Measurements from ENCODE around the gene CWH43. TPM values are rescaled to one million over a fixed set of nuclear protein-coding genes. Genes with fewer than 3 reads are reported as not detected.
"Not testable (repeated sequence)": the region's sequence is repeated elsewhere in the genome, so short reads cannot be mapped to it uniquely, and the experiment has no call there.

CWH43 gene
- total RNA-seq, 1 experiment from 2014 or later = not detected

DNA sequence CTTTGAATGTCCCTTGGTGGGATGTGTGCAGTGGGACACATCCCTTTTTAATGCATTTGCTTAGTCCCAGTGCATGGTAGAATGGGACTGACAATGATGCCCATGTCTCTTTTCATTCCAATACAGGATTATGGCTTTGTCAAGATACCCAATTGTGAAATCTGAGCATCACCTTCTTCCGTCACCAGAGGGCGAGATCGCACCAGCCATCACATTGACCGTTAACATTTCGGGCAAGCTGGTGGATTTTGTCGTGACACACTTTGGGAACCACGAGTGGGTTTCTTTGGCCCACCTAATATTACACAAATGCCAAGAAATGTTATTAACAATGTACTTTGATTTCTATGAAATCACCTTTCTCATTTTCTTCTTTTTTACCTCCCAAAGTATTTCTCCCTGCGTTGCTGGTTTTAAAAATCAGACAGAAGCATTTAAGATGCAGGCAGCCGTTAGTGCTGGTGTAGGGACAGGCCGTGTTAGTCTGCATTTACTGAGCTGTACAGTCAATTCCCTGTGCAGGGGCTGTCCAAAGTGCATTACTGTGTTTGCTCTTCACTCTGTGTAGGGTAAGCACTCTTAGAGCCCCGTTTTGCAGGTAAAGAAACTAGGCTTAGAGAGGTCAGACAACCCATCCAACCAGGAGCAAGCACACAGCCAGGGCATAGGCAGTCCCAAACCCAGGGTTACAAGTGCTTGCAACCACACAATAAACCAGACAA lies 46.5 kb downstream of the CWH43 start:
- DNase-seq = peak; percentile 6
- Histone ChIP-seq H3K27me3 (no peaks in the 10 kb centered on the region), H3K4me3 (no peak overlapping the region), H3K9me3 (no peaks in the 10 kb centered on the region), H3K36me3 (no peaks in the 10 kb centered on the region)

DNA sequence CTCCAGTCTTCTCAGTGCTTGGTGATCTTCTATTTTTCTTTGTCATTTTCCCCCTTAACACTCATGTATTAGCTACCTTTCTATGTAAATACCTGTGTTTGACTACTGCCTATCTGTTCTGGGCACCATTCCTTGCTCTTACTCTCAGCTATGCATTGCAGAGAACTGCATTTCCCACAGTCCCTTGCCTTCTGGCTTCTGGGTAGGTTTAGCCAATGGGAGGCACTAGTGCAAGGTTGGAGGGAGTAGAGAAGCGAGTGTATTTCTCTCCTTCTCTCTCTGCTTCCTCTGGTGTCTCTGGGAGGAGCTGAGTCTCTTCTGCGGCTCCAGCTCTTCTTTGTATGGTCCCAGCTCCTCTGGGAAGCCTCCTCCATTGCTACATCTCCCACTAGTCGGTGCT lies 50.5 kb downstream of the CWH43 start:
- Histone ChIP-seq H3K4me3 (no peak overlapping the region), H3K9me3 (no peaks in the 10 kb centered on the region), H3K27me3 (no peaks in the 10 kb centered on the region), H3K36me3 (no peaks in the 10 kb centered on the region)
- no peak for DNase-seq

DNA sequence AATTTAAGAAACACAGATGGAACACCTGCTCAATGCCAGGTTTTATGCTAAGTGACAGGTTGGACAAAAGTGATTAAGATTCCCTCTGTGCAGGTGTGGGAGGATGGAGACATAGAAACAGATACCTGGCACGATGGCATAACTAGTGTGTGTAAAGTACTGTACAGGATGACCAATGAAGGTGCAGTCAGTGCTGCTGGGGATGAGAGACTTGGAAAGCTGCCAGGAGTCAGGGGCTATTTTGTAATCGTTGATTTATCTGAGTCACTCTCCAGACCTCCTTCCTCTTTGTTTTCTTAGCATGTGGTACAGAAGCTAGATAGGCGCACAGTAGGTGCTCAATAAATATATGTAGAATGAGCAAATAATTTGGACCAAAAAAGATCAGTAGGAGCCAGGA lies 58.2 kb downstream of the CWH43 start:
- DNase-seq = peak; percentile 2
- no peaks in the 10 kb centered on the region for H3K27me3 ChIP-seq
- H3K9me3 ChIP-seq = no peaks in the 10 kb centered on the region
- no peak overlapping the region for H3K4me3 ChIP-seq
- no peaks in the 10 kb centered on the region for H3K36me3 ChIP-seq

DNA sequence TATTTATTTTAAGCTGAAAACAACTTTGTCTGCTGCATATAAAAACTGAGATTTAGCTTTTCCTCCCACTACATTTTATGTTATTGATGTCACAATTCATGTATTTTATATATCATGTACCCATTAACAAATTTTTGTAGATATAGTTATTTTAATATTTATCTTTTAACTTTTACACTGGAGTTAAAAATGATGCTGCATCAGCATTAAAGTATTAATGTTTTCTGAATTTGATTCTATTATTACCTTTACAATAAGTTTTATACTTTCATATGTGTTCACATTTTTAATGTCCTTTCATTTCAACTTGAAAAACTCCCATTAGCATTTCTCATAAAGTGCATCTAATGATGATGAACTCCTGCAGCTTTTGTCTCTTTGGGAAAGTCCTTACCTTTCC lies 72.2 kb downstream of the CWH43 start:
- Histone ChIP-seq H3K9me3 (no peaks in the 10 kb centered on the region), H3K4me3 (no peak overlapping the region), H3K27me3 (no peaks in the 10 kb centered on the region), H3K36me3 (no peaks in the 10 kb centered on the region)
- no peak for DNase-seq

DNA sequence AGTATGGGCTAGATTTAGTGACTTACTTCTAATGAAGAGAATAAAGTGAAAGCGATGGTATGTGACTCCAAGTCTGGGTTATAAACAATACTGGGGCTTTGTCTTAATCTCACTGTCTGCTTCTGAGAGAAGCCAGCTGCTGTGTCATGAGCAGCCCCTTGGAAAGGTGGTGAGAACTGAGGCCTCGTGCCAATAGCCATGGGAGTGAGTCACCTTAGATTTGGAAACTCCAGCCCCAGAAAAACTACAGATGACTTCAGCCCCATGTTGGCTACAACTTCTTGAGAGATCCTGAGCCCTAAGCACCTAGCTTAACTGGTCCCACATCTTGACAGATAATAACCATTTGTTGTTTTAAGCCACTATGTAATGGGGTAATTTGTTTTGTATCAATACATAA lies 77.6 kb downstream of the CWH43 start:
- Histone ChIP-seq H3K36me3 (no peaks in the 10 kb centered on the region), H3K4me3 (no peak overlapping the region), H3K9me3 (no peaks in the 10 kb centered on the region), H3K27me3 (no peaks in the 10 kb centered on the region)
- DNase-seq = peak; percentile 73

DNA sequence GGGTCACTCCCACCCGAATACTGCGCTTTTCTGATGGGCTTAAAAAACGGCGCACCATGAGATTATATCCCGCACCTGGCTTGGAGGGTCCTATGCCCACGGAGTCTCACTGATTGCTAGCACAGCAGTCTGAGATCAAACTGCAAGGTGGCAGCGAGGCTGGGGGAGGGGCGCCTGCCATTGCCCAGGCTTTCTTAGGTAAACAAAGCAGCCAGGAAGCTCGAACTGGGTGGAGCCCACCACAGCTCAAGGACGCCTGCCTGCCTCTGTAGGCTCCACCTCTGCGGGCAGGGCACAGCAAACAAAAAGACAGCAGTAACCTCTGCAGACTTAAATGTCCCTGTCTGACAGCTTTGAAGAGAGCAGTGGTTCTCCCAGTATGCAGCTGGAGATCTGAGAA lies 86.1 kb downstream of the CWH43 start:
- H3K4me3 ChIP-seq, H3K36me3 ChIP-seq, H3K9me3 ChIP-seq, DNase-seq, H3K27me3 ChIP-seq: not testable (repeated sequence)

DNA sequence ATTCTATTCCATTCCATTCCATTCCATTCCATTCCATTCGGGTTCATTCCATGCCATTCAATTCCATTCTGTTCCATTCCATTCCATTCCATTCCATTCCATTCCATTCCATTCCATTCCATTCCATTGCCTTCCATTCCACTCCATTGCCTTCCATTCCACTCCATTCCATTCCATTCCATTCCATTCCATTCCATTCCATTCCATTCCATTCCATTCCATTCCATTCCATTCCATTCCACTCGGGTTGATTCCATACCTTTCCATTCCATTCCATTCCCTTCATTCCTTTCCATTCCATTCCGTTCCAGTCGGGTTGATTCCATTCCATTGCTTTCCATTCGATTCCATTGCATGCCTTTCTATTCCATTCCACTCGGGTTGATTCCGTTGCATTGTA lies 105.8 kb downstream of the CWH43 start:
- not testable (repeated sequence) for H3K9me3 ChIP-seq, DNase-seq, H3K36me3 ChIP-seq, H3K27me3 ChIP-seq, H3K4me3 ChIP-seq

DNA sequence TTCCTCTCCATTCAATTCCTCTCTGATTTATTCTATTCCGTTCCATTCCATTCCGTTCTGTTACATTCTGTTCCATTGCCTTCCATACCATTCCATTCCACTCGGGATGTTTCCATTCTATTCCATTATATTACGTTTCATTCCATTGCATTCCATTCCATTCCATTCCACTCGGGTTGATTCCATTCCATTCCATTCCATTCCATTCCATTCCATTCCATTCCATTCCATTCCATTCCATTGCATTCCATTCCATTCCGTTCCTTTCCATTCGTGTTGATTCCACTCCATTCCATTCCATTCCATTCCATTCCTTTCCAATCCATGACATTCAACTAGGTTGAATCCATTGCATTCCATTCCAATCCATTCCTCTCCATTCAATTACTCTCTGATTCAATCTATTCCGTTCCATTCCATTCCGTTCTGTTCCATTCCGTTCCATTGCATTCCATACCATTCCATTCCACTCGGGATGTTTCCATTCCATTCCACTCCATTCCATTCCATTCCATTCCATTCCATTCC lies 106.6 kb downstream of the CWH43 start:
- H3K9me3 ChIP-seq, DNase-seq, H3K27me3 ChIP-seq, H3K4me3 ChIP-seq, H3K36me3 ChIP-seq: not testable (repeated sequence)

DNA sequence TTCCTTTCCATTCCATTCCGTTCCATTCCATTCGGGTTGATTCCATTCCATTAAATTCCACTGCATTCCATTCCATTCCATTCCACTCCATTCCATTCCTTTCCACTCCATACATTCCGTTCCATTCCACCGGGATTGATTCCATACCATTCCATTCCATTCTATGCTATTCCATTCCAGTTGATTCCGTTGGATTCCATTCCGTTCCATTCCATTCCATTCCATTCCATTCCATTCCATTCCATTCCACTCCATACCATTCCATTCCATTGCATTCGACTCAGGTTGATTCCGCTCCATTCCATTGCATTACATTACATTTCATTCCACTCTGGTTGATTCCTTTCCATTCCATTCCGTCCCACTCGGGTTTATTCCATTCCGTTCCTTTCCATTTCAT lies 110.1 kb downstream of the CWH43 start:
- DNase-seq, H3K36me3 ChIP-seq, H3K4me3 ChIP-seq, H3K9me3 ChIP-seq, H3K27me3 ChIP-seq: not testable (repeated sequence)

DNA sequence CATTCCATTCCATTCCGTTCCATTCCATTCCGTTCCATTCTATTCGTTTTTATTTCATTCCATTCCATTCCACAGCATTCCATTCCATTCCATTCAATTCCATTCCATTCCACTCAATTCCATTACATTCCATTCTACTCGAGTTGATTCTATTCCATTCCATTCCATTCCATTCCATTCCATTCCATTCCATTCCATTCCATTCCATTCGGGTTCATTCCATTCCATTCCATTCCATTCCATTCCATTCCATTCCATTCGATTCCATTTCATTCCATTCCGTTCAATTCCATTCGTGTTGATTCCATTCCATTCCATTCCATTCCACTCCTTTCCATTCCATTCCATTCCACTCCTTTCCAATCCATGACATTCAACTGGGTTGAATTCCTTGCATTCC lies 110.6 kb downstream of the CWH43 start:
- DNase-seq, H3K36me3 ChIP-seq, H3K27me3 ChIP-seq, H3K4me3 ChIP-seq, H3K9me3 ChIP-seq: not testable (repeated sequence)

DNA sequence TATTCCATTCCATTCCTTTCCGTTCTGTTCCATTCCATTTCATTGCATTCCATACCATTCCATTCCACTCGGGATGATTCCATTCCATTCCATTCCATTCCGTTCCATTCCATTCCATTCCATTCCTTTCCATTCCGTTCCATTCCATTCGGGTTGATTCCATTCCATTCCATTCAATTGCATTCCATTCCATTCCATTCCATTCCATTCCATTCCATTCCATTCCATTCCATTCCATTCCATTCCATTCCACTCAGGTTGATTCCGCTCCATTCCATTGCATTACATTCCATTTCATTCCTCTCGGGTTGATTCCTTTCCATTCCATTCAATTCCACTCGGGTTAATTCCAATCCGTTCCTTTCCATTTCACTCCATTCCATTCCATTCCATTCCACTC lies 111.0 kb downstream of the CWH43 start:
- DNase-seq, H3K27me3 ChIP-seq, H3K4me3 ChIP-seq, H3K9me3 ChIP-seq, H3K36me3 ChIP-seq: not testable (repeated sequence)

DNA sequence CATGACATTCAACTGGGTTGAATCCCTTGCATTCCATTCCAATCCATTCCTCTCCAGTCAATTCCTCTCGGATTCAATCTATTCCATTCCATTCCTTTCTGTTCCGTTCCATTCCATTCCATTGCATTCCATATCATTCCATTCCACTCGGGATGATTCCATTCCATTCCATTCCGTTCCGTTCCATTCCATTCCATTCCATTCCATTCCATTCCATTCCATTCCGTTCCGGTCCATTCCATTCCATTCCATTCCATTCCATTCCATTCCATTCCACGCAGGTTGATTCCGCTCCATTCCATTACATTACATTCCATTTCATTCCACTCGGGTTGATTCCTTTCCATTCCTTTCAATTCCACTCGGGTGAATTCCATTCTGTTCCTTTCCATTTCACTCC lies 111.4 kb downstream of the CWH43 start:
- DNase-seq, H3K27me3 ChIP-seq, H3K4me3 ChIP-seq, H3K36me3 ChIP-seq, H3K9me3 ChIP-seq: not testable (repeated sequence)

DNA sequence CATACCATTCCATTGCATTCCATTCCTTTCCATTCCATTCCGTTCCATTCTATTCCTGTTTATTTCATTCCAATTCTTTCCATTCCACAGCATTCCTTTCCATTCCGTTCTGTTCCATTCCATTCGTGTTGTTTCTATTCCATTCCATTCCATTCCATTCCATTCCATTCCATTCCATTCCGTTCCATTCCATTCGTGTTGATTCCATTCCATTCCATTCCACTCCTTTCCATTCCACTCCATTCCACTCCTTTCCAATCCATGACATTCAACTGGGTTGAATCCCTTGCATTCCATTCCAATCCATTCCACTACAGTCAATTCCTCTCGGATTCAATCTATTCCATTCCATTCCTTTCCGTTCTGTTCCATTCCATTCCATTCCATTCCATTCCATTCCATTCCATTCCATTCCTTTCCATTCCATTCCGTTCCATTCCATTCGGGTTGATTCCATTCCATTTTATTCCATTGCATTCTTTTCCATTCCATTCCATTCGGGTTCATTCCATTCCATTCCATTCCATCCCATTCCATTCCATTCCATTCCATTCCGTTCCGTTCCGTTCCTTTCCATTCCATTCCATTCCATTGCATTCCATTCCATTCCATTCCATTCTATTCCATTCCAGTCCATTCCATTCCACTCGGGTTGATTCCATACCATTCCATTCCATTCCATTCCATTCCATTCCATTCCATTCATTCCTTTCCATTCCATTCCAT lies 112.1 kb downstream of the CWH43 start:
- not testable (repeated sequence) for H3K27me3 ChIP-seq, H3K9me3 ChIP-seq, H3K36me3 ChIP-seq, DNase-seq, H3K4me3 ChIP-seq

DNA sequence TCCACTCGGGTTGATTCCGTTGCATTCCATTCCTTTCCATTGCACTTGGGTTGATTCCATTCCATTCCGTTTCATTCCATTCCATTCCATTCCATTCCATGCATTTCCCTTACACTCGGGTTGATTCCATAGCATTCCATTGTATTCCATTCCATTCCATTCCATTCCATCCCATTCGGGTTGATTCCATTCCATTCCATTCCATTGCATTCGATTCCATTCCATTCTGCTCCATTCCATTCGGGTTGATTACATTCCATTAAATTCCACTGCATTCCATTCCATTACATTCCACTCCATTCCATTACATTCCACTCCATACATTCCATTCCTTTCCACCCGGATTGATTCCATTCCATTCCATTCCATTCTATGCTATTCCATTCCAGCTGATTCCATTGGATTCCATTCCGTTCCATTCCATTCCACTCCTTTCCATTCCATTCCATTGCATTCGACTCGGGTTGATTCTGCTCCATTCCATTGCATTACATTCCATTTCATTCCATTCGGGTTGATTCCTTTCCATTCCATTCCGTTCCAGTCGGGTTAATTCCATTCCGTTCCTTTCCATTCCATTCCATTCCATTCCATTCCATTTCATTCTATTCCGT lies 113.9 kb downstream of the CWH43 start:
- H3K4me3 ChIP-seq, H3K27me3 ChIP-seq, H3K9me3 ChIP-seq, DNase-seq, H3K36me3 ChIP-seq: not testable (repeated sequence)

DNA sequence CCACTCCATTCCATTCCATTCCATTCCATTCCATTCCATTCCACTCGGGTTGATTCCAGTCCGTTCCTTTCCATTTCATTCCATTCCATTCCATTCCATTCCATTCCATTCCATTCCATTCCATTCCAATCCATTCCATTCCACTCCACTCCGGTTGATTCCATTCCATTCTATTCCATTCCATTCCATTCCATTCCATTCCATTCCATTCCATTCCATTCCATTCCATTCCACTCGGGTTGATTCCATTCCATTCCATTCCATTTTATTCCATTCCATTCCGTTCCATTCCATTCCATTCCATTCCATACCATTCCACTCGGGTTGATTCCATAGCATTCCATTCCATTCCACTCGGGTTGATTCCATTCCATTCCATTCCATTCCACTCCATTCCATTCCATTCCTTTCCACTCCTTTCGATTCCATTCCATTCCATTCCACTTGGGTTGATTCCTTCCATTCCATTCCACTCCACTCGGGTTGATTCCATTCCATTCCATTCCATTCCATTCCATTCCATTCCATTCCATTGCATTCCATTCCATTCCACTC lies 116.3 kb downstream of the CWH43 start:
- not testable (repeated sequence) for H3K27me3 ChIP-seq, H3K9me3 ChIP-seq, H3K36me3 ChIP-seq, H3K4me3 ChIP-seq, DNase-seq

DNA sequence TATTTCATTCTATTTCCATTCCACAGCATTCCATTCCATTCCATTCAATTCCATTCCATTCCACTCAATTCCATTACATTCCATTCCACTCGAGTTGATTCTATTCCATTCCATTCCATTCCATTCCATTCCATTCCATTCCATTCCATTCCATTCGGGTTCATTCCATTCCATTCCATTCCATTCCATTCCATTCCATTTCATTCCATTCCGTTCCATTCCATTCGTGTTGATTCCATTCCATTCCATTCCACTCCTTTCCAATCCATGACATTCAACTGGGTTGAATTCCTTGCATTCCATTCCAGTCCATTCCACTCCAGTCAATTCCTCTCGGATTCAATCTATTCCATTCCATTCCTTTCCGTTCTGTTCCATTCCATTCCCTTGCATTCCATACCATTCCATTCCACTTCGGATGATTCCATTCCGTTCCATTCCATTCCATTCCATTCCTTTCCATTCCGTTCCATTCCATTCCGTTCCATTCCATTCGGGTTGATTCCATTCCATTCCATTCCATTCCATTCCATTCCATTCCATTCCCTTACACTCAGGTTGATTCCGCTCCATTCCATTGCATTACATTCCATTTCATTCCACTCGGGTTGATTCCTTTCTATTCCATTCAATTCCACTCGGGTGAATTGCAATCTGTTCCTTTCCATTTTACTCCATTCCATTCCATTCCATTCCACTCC lies 117.5 kb downstream of the CWH43 start:
- not testable (repeated sequence) for H3K27me3 ChIP-seq, H3K36me3 ChIP-seq, H3K4me3 ChIP-seq, H3K9me3 ChIP-seq, DNase-seq
